ENCODE results near the gene LMNTD2.
A peak's percentile ranks its signal among the peaks of the same experiment; 100 is the strongest.

LMNTD2 gene

DNA sequence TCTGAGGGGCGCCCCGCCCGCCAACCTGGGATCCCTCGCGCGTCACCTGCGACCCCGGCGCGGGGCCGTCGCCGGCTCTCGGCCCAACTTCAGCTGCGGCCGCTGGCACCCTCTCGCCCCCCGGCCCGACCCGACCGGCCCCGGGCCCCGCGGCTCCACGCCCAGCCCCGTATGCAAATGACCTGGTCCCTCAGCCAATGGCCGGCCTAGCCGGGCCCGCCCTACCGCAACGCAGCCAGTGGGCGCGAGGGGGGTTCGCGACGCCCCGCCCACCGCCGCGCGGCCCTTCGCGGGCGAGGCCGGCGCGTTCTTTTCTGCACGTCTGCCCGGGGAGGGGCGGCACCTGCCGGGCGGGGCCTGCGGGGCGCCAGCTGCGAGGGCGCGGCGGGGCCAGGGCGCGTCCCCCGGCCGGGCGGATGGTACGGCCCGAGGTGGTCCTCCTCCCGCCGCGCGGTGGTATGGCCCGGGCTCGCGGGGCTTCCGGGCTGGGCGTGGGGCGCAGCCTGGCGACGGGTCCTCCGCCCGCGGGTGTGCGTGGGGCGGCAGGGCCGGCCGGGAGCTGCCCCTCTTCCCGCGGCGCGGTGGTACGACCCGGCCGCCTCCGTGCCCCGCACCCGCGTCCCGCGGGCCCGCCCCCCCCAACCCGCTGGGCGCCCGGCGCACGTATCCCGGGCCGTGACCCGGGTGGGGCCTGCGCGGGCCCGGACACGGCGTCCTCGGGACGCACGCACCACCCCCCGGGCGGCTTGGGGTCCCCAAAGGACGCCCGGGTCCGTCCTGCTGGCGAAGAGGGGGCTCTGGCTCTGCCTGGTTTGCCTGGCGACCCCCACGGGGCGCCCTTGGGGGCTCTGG, 8.0 kb upstream of the LMNTD2 start:
- whole genome bisulfite sequencing, 2 donors (ENCODE audit: extremely low coverage in 2 of 2, insufficient read length in 2 of 2, insufficient replicate concordance in 1 of 2), result no CpG with 5 or more reads among the region's 123 CpGs
- Histone ChIP-seq H3K18ac (ENCODE audit: low read length) (peak overlapping the region; percentile 94), H4K8ac (ENCODE audit: low read depth, low read length) (no peak overlapping the region), H3K14ac (ENCODE audit: low read length) (peak overlapping the region; percentile 63), H2BK5ac (ENCODE audit: low read length) (peak overlapping the region; percentile 87), H3K9ac (ENCODE audit: low read depth, low read length, poor library complexity) (peak overlapping the region; percentile 88), H3K36me3 (replicated peaks in 1 of 2; ENCODE audit: control insufficient read depth in 2 of 2, insufficient read depth in 2 of 2, low read length in 2 of 2) (peaks cover 4 to 5% of the 10 kb centered on the region in 2 donors), H2AK5ac (ENCODE audit: low read depth, low read length) (peak overlapping the region; percentile 100), H2BK15ac (ENCODE audit: low read length) (peak overlapping the region; percentile 90), H3K27ac (replicated peaks; ENCODE audit: low read length) (peak overlapping the region; percentile 22), H3K79me1 (ENCODE audit: low read depth, low read length) (peaks cover 5% of the 10 kb centered on the region), H3K4ac (ENCODE audit: low read length) (no peak overlapping the region), H4K91ac (ENCODE audit: low read depth, low read length, poor library complexity) (no peak overlapping the region), H3K4me3 (ENCODE audit: low read length in 2 of 2) (peak overlapping the region; percentile 63 to 91), H3K23ac (ENCODE audit: low read depth, low read length, poor library complexity) (peak overlapping the region; percentile 65), H2BK120ac (ENCODE audit: low read depth, low read length) (no peak overlapping the region), H3K27me3 (ENCODE audit: control insufficient read depth in 3 of 3, insufficient read depth in 3 of 3, low read depth in 1 of 3, low read length in 3 of 3) (peaks cover 0 to 13% (median 0%) of the 10 kb centered on the region in 3 experiments), H3K9me3 (replicated peaks in 1 of 2; ENCODE audit: control insufficient read depth in 2 of 2, insufficient read depth in 1 of 2, low read depth in 1 of 2, low read length in 2 of 2) (no peaks in the 10 kb centered on the region), H3K4me2 (ENCODE audit: insufficient read depth, low read length, poor library complexity, severe bottlenecking) (peak overlapping the region; percentile 94), H2AFZ (ENCODE audit: low read length) (peak overlapping the region; percentile 97), H3K4me1 (ENCODE audit: control insufficient read depth in 2 of 2, insufficient read depth in 1 of 2, low read depth in 1 of 2, low read length in 2 of 2) (peaks cover 25 to 27% of the 10 kb centered on the region in 2 donors), H2BK12ac (ENCODE audit: low read length) (no peak overlapping the region)
- peak; percentile 97 for DNase-seq (ENCODE audit: low spot score)

DNA sequence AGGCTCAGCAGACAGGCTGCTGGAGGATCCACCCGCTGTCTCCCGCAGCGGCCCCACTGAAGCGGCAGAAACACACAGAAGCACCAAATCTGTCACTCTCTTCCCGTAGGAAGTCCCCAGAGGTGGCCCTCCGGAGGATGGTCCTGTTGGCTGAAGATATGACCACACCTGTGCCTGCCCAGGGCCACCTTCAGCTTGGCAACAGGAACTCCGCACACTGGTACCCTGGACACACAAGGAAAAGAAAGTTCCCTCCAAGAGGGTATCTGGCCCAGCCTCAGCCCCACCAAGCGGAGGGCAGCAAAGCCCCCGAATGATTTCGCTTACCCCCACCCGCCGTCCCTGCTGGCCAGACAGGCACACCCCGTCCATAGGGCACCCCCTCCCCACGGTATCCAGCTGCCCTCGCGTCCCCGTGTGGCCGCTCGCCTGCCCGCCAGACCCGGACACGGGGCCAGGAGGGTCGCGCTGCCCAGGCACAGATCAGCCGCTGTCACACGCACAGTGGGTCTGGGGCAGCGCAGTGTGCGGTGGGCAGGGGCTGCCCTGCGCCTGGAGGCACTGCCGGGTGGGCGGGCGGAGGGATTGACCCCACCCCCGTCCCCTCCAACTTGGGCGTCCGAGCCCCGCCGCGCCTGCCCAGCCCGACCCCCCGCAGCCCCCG, 7.2 kb upstream of the LMNTD2 start:
- H3K9ac ChIP-seq (ENCODE audit: low read depth, low read length, poor library complexity), result peak overlapping the region; percentile 95
- H3K4me1 ChIP-seq (ENCODE audit: control insufficient read depth in 2 of 2, insufficient read depth in 1 of 2, low read depth in 1 of 2, low read length in 2 of 2), result peaks cover 25 to 27% of the 10 kb centered on the region in 2 donors
- H3K27ac ChIP-seq (replicated peaks; ENCODE audit: low read length), result no peak overlapping the region
- H3K4me3 ChIP-seq (ENCODE audit: low read length in 2 of 2), result peak overlapping the region; percentile 63 to 91
- H4K8ac ChIP-seq (ENCODE audit: low read depth, low read length), result no peak overlapping the region
- H3K9me3 ChIP-seq (replicated peaks in 1 of 2; ENCODE audit: control insufficient read depth in 2 of 2, insufficient read depth in 1 of 2, low read depth in 1 of 2, low read length in 2 of 2), result no peaks in the 10 kb centered on the region
- no peak overlapping the region for H2BK120ac ChIP-seq (ENCODE audit: low read depth, low read length)
- peaks cover 7% of the 10 kb centered on the region for H3K79me1 ChIP-seq (ENCODE audit: low read depth, low read length)
- H3K27me3 ChIP-seq (ENCODE audit: control insufficient read depth in 3 of 3, insufficient read depth in 3 of 3, low read depth in 1 of 3, low read length in 3 of 3), result peaks cover 0 to 5% (median 0%) of the 10 kb centered on the region in 3 experiments
- peaks cover 4 to 5% of the 10 kb centered on the region in 2 donors for H3K36me3 ChIP-seq (replicated peaks in 1 of 2; ENCODE audit: control insufficient read depth in 2 of 2, insufficient read depth in 2 of 2, low read length in 2 of 2)
- WGBS, 2 donors (ENCODE audit: extremely low coverage in 2 of 2, insufficient read length in 2 of 2, insufficient replicate concordance in 1 of 2), result no CpG with 5 or more reads among the region's 41 CpGs
- H2AK5ac ChIP-seq (ENCODE audit: low read depth, low read length), result peak overlapping the region; percentile 98
- peak overlapping the region; percentile 84 for H3K14ac ChIP-seq (ENCODE audit: low read length)
- peak overlapping the region; percentile 99 for H3K23ac ChIP-seq (ENCODE audit: low read depth, low read length, poor library complexity)
- peak overlapping the region; percentile 30 for H2BK15ac ChIP-seq (ENCODE audit: low read length)
- H4K91ac ChIP-seq (ENCODE audit: low read depth, low read length, poor library complexity), result no peak overlapping the region
- peak overlapping the region; percentile 91 for H3K4me2 ChIP-seq (ENCODE audit: insufficient read depth, low read length, poor library complexity, severe bottlenecking)
- H2AFZ ChIP-seq (ENCODE audit: low read length), result peak overlapping the region; percentile 97
- H3K4ac ChIP-seq (ENCODE audit: low read length), result peak overlapping the region; percentile 76
- peak overlapping the region; percentile 92 for H3K18ac ChIP-seq (ENCODE audit: low read length)
- DNase-seq (ENCODE audit: low spot score), result no peak
- H2BK5ac ChIP-seq (ENCODE audit: low read length), result peak overlapping the region; percentile 33
- no peak overlapping the region for H2BK12ac ChIP-seq (ENCODE audit: low read length)

DNA sequence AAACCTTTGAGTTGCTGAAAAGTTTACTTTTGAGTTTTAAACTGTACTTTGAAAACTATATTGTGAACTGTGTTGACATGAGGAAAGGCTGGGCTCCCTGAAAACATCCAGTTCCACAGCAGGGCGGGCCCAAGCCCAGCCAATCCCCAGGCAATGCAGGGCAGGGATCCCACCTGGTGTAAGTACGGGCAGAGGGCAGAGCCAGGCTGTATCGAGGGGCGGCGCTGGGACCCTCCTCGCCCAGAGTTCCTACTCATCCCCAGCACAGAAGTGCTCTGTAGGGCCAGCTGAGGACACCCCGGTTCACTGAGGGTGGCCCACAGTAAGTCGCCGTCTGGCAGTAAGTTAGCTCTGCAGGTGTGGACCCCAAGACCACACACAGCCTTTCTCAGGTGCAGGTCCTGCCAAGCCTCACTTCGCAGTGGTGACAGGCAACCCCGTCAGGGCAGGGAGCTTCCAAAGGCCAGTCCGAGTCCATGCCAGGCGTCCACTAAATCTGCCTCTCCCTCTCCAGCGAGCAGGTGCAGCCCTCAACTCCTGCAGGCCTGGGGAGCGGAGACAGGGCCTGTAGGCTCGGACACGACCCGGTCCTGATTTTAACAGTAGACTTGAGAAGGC, 6.6 kb upstream of the LMNTD2 start:
- DNase-seq (ENCODE audit: low spot score), result no peak
- Histone ChIP-seq H2BK120ac (ENCODE audit: low read depth, low read length) (peak overlapping the region; percentile 91), H3K4me2 (ENCODE audit: insufficient read depth, low read length, poor library complexity, severe bottlenecking) (peak overlapping the region; percentile 91), H4K91ac (ENCODE audit: low read depth, low read length, poor library complexity) (no peak overlapping the region), H3K27me3 (ENCODE audit: control insufficient read depth in 3 of 3, insufficient read depth in 3 of 3, low read depth in 1 of 3, low read length in 3 of 3) (peaks cover 0 to 4% (median 0%) of the 10 kb centered on the region in 3 experiments), H2AK5ac (ENCODE audit: low read depth, low read length) (peak overlapping the region; percentile 98), H3K4me3 (ENCODE audit: low read length in 2 of 2) (peak overlapping the region; percentile 63 to 91), H3K27ac (replicated peaks; ENCODE audit: low read length) (no peak overlapping the region), H3K9me3 (replicated peaks in 1 of 2; ENCODE audit: control insufficient read depth in 2 of 2, insufficient read depth in 1 of 2, low read depth in 1 of 2, low read length in 2 of 2) (no peaks in the 10 kb centered on the region), H2BK5ac (ENCODE audit: low read length) (peak overlapping the region; percentile 33), H3K79me1 (ENCODE audit: low read depth, low read length) (peaks cover 10% of the 10 kb centered on the region), H3K36me3 (replicated peaks in 1 of 2; ENCODE audit: control insufficient read depth in 2 of 2, insufficient read depth in 2 of 2, low read length in 2 of 2) (peaks cover 4 to 5% of the 10 kb centered on the region in 2 donors), H2BK12ac (ENCODE audit: low read length) (no peak overlapping the region), H3K9ac (ENCODE audit: low read depth, low read length, poor library complexity) (no peak overlapping the region), H4K8ac (ENCODE audit: low read depth, low read length) (no peak overlapping the region), H2AFZ (ENCODE audit: low read length) (no peak overlapping the region), H2BK15ac (ENCODE audit: low read length) (peak overlapping the region; percentile 30), H3K18ac (ENCODE audit: low read length) (no peak overlapping the region), H3K23ac (ENCODE audit: low read depth, low read length, poor library complexity) (no peak overlapping the region), H3K14ac (ENCODE audit: low read length) (no peak overlapping the region), H3K4ac (ENCODE audit: low read length) (no peak overlapping the region), H3K4me1 (ENCODE audit: control insufficient read depth in 2 of 2, insufficient read depth in 1 of 2, low read depth in 1 of 2, low read length in 2 of 2) (peaks cover 25 to 27% of the 10 kb centered on the region in 2 donors)
- WGBS, 2 donors (ENCODE audit: extremely low coverage in 2 of 2, insufficient read length in 2 of 2, insufficient replicate concordance in 1 of 2), result no CpG with 5 or more reads among the region's 18 CpGs
